ENCODE results near the gene SIX3.

GRCh38 chr2:44972771-44973535, 31.5 kb downstream of the SIX3 start:
- TF ChIP-seq, protein P1, sequence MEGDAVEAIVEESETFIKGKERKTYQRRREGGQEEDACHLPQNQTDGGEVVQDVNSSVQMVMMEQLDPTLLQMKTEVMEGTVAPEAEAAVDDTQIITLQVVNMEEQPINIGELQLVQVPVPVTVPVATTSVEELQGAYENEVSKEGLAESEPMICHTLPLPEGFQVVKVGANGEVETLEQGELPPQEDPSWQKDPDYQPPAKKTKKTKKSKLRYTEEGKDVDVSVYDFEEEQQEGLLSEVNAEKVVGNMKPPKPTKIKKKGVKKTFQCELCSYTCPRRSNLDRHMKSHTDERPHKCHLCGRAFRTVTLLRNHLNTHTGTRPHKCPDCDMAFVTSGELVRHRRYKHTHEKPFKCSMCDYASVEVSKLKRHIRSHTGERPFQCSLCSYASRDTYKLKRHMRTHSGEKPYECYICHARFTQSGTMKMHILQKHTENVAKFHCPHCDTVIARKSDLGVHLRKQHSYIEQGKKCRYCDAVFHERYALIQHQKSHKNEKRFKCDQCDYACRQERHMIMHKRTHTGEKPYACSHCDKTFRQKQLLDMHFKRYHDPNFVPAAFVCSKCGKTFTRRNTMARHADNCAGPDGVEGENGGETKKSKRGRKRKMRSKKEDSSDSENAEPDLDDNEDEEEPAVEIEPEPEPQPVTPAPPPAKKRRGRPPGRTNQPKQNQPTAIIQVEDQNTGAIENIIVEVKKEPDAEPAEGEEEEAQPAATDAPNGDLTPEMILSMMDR (IDR thresholded peaks at IDR 0.05; ENCODE audit: low read length) = no peak
- TF ChIP-seq EZH2 (IDR thresholded peaks at IDR 0.05; ENCODE audit: borderline replicate concordance, low read length) = no peak

Data from OCI-LY1 (cell line).